GM21723 (cell line): ENCODE data around the gene ANKRD36B.
"Not testable (repeated sequence)": the region's sequence is repeated elsewhere in the genome, so short reads cannot be mapped to it uniquely, and the experiment has no call there.

Experiments
- ATAC-seq: cut with Tn5 transposase; IDR thresholded peaks from one replicate; pipeline ENCODE4 v1.9.1; 2021; ENCODE audit warnings: mild to moderate bottlenecking, moderate library complexity; ENCODE audit not compliant: unreplicated experiment

ANKRD36B gene

DNA sequence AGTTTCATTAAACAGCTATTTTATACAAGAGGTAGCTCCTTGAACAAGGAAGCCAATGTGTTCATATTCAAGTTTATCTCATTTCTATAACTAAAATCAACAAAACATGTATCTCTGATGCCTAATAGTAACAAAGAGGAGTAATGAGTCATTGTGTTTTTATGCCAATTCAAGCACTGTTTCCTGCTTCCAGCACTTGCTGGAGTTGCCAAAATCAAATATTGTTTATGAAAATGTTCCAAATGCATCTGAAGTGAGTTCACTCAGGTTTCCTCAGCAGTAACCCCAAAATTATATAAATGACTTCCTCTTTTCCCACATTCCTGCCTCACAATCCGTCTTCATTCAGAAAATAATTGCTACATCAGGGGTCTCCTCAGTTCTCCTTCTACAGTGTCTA lies 39.2 kb downstream of the ANKRD36B start:
- not testable (repeated sequence) for ATAC-seq

DNA sequence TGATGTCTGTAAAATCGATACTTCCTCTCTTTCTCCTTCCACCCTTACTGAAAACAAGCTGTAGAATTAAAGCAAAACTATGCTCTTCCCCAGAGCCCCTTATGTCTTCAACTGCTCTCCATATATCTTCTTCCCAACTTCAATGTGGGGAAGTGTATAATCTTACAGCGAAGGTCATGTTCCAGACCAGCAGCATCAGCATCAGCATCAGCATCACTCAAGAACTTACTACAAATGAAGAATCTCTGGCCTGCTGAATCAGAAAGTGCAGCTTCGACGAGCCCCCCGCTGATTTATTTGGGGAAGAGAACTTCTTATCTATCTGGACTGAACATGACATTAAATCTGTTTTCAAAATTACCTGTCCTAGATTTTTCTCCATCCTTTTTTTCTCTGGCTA lies 40.6 kb downstream of the ANKRD36B start:
- ATAC-seq: not testable (repeated sequence)

DNA sequence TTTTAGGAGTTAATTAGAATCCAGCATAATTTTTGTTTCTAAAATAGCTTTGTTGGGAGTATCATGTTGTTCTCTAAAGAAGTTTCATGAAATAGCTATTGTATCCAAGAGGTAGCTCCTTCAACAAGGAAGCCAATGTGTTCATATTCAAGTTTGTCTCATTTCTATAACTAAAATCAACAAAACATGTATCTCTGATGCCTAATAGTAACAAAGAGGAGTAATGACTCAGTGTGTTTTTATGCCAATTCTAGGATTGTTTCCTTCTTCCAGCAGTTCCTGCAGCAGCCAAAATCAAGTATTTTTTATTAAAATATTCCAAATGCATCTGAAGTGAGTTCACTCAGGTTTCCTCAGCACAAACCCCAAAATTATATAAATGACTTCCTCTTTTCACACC lies 41.1 kb downstream of the ANKRD36B start:
- ATAC-seq: not testable (repeated sequence)

DNA sequence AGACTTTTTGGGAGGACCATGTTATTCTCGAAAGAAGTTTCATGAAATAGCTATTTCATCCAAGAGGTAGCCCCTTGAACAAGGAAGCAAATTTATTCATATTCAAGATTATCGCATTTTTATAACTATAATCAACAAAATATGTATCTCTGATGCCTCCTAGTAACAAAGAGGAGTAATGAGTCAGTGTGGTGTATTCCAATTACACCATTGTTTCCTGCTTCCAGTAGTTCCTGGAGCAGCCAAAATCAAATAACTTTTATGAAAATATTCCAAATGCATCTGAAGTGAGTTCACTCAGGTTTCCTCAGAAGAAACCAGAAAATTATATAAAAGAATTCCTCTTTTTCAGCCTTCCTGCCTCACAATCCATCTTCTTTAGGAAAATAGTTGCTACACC lies 43.0 kb downstream of the ANKRD36B start:
- ATAC-seq: no peak

DNA sequence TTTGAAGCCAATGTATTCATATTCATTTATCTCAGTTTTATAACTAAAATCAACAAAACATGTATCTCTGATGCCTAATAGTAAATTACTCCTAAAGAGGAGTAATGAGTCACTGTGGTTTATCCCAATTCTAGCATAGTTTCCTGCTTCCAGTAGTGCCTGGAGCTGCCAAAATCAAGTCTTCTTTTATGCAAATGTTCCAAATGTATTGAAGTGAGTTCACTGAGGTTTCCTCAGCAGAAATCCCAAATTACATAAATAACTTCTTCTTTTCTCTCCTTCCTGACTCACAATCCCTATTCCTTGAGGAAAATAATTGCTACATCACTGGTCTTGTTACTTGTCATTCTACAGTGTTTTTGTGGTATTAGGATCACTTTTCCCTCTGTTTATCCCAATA lies 44.8 kb downstream of the ANKRD36B start:
- ATAC-seq: not testable (repeated sequence)

DNA sequence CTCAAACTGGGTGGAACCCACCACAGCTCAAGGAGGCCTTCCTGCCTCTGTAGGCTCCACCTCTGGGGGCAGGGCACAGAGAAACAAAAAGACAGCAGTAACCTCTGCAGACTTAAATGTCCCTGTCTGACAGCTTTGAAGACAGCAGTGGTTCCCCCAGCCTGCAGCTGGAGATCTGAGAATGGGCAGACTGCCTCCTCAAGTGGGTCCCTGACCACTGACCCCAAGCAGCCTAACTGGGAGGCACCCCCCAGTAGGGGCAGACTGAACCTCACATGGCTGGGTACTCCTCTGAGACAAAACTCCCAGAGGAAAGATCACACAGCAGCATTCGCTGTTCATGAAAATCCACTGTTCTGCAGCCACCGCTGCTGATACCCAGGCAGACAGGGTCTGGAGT lies 63.8 kb downstream of the ANKRD36B start:
- ATAC-seq: not testable (repeated sequence)

DNA sequence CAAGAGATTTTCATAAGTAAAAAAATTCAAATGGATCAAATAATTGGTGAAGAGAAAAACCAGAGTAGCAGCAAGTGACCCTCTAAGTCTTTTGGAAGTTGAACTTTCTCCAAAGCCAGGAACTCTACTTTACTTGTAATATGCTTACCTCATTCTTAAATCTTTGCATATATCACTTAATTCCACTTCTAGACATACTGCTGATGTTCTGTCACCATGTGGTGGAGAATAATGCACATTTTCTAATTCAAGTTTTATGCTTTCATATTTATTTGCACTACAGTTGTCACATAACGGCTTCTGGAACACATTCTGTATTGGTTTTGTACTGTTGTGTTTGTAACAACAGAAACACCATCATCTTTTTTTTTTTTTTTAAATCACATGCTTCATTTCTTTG lies 65.9 kb downstream of the ANKRD36B start:
- not testable (repeated sequence) for ATAC-seq

DNA sequence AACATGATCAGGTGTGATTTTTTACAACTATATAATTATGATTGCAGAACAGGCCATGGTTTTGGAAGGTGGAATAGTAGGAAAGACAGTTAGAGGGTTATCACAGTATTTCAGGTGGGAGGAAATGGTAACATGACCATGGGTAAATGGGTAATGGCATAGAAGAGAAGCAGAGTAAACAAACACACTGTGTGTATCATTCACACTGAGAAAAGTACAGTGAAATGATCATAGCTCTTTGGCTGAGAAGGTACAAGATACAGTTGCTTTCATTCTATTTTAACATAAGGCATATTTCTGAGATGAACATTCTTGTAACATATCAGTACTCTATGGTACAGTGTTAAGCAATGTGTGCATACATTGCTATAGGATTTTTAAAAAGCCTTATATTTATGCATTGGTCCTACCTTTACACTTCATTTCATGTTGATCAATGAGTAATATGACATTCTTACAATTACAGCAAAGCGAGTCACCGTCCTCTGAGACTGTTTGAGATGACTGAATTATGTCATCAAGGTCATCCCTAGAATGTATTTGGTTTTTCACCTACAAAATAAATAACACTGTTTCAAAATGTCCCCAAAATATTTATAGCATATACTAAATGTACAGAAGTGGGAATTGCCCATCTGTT lies 66.6 kb downstream of the ANKRD36B start:
- ATAC-seq: not testable (repeated sequence)

DNA sequence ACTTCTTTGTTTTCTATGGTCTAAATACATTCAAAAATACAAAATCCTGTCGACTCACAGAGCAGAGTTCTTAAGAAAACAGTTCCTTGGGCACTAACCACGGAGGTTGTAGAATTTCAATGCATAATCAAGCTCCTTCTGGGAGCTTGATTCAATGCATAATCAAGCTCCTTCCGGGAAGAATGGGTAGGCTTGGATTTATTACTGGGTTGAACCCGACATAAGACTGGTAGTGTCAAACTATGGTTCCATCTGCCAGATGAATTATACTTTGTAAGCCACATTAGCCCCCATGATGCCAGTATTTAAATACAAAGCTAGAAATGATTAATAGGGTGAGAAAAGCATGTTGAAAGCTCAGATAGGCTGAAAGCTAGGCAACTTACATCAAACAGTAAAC lies 94.0 kb downstream of the ANKRD36B start:
- not testable (repeated sequence) for ATAC-seq

DNA sequence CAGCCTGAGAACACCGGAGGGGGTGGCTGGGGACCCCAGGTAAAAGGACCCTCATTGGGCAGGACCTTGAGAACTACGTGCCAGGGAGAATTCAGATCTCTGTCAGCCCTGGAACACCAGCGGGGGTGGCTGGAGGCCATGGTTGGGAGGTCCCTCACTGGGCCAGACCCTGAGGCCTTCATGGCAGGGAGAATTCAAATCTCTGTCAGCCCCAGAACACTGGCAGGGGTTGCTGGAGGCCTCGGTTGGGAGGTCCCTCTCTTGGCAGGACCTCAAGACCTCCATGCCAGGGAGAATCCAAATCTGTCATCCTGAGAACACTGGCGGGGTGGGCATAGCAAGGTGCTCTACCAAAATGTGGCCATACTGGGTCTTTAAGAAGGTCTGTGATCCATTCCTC lies 99.5 kb downstream of the ANKRD36B start:
- ATAC-seq: not testable (repeated sequence)
